ENCODE results near the gene RNASE12. TPM values are rescaled to one million over a fixed set of nuclear protein-coding genes. Genes with fewer than 3 reads are reported as not detected.
A peak's percentile ranks its signal among the peaks of the same experiment; 100 is the strongest.

Gene RNASE12
- total and polyA plus RNA-seq, 9 of the 15 experiments (the other 6 are each of a cell fraction or from before 2014, with no cell fraction given), result 0.24 TPM; not detected in 8

DNA sequence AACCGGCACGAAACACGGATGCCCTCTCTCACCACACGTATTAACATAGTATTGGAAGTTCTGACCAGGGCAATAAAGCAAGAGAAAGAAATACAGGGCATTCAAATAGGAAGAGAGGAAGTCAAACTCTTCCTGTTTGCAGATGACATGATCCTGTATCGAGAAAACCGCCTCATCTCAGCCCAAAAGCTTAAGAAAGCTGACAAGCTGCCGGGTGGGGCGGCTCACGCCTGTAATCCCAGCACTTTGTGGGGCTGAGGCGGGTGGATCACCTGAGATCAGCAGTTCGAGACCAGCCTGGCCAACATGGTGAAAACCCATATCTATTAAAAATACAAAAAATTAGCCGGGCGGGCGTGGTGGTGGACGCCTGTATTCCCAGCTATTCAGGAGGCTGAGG is 32.6 kb upstream of the RNASE12 start (continued):
- TF ChIP-seq TRIM25 (IDR thresholded peaks at IDR 0.05; ENCODE audit: borderline replicate concordance), result no peak
- TF ChIP-seq BCLAF1 (IDR thresholded peaks at IDR 0.05; ENCODE audit: borderline replicate concordance in 1 of 2, control insufficient read depth in 1 of 2, low read depth in 2 of 2, low read length in 1 of 2), result no peak
- TF ChIP-seq MIER1 (IDR thresholded peaks at IDR 0.05; ENCODE audit: low read depth), result no peak
- no peak for TF ChIP-seq SAFB2 (IDR thresholded peaks at IDR 0.05; ENCODE audit: borderline replicate concordance, low read depth, low read length, severe bottlenecking)
- no peak for TF ChIP-seq NFRKB (IDR thresholded peaks at IDR 0.05; ENCODE audit: low read depth)
- no peak for TF ChIP-seq TCFL5 (CRISPR knock-in tag; conservative IDR thresholded peaks at IDR 0.05)
- no peak for TF ChIP-seq BRF1 (IDR thresholded peaks at IDR 0.05; ENCODE audit: borderline replicate concordance, extremely low read depth, insufficient read length)
- TF ChIP-seq ILF3 (IDR thresholded peaks at IDR 0.05; ENCODE audit: borderline replicate concordance), result no peak
- TF ChIP-seq BCOR (IDR thresholded peaks at IDR 0.05), result no peak
- no peak for TF ChIP-seq DIDO1 (tag; IDR thresholded peaks at IDR 0.05; ENCODE audit: low read depth)
- TF ChIP-seq ZSCAN32 (CRISPR knock-in tag; IDR thresholded peaks at IDR 0.05), result no peak
- TF ChIP-seq, protein P1, sequence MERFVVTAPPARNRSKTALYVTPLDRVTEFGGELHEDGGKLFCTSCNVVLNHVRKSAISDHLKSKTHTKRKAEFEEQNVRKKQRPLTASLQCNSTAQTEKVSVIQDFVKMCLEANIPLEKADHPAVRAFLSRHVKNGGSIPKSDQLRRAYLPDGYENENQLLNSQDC (CRISPR knock-in tag; IDR thresholded peaks at IDR 0.05), result no peak
- no peak for TF ChIP-seq ZKSCAN8 (CRISPR knock-in tag; IDR thresholded peaks at IDR 0.05)
- no peak for TF ChIP-seq SLC30A9 (CRISPR knock-in tag; IDR thresholded peaks at IDR 0.05)
- no peak for TF ChIP-seq RFX7 (CRISPR knock-in tag; IDR thresholded peaks at IDR 0.05)
- TF ChIP-seq U2AF1 (optimal IDR thresholded peaks at IDR 0.05; ENCODE audit: low read depth, low read length), result no peak
- 0 out of 2 replicates have a peak, but pooled peaks have one; percentile 6 for TF ChIP-seq CXXC5 (CRISPR knock-in tag; IDR thresholded peaks at IDR 0.05)

Data from K562 (cell line).